SK-N-MC (cell line): ENCODE results near the gene EPB41L4A.

Experiments used
- EZH2 ChIP-seq: fragments of 200-600 bp; sonication (generic); IDR thresholded peaks from one replicate; pipeline ENCODE4 v1.6.1; 2017; ENCODE audit warnings: antibody characterized with exemption
- FOXP2 ChIP-seq: optimal IDR thresholded peaks from 2 replicates; pipeline ENCODE3; 2011; ENCODE audit warnings: mild to moderate bottlenecking, moderate library complexity; ENCODE audit not compliant: insufficient read depth; ENCODE audit errors: extremely low read length, control extremely low read depth
- POLR2AphosphoS5 ChIP-seq: IDR thresholded peaks from 2 replicates; pipeline ENCODE4 v1.6.1; 2012; ENCODE audit warnings: mild to moderate bottlenecking, low read depth, low read length, borderline replicate concordance

DNA sequence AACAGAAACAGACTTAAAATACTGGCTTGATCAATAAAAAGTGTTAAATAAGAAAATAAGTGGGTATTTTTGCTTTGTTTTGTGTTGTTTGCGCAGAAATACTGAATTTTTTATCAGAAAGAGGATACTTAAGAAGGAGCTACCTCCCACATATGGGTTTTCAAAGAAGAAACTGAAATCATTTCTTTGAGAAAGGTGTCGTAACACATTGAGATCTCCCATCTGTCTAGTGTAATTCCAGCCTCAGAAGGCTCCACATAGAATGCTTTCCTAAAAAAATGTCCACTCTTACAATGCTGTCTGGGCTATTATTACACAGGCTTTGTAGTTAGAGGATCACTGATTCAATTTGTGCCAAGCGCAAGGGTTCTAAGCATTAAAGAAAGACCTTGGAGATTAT is 226.2 kb downstream of the EPB41L4A start:
- TF ChIP-seq EZH2, result no peak
- TF ChIP-seq POLR2AphosphoS5, result no peak
- TF ChIP-seq FOXP2, result no peak
